ENCODE data around the gene RSPH3. TPM values are rescaled to one million over a fixed set of nuclear protein-coding genes. Genes with fewer than 3 reads are reported as not detected.

RSPH3 gene
- total RNA-seq, 1 experiment from 2014 or later = 16.6 TPM

- peaks cover 15% of the 10 kb centered on the region for H3K79me2 ChIP-seq (ENCODE audit: low read depth)
- H3K4me2 ChIP-seq = no peak overlapping the region
- ChIA-PET POLR2A (ENCODE audit: unreplicated experiment) (no interaction called here), CTCF (no interaction called here)
- H3K27me3 ChIP-seq (ENCODE audit: insufficient read depth, low read depth) = no peaks in the 10 kb centered on the region
- H3K27ac ChIP-seq = no peak overlapping the region
- DNase-seq = no peak
- peaks cover 25% of the 10 kb centered on the region for H3K36me3 ChIP-seq (ENCODE audit: low read depth)
- H3K4me1 ChIP-seq (replicated peaks; ENCODE audit: insufficient read depth) = peaks cover 6% of the 10 kb centered on the region
- H3K9me2 ChIP-seq (ENCODE audit: insufficient read depth) = no peaks in the 10 kb centered on the region
- intact Hi-C loops (cut with micrococcal nuclease; ENCODE audit: unreplicated experiment) = no loop called here
- peaks cover 30% of the 10 kb centered on the region for H3K9me3 ChIP-seq (ENCODE audit: insufficient read depth, low read depth)
- H3K4me3 ChIP-seq = no peak overlapping the region
- no TSS peak for BruUV-seq (replicated peaks)
- peaks cover 4% of the 10 kb centered on the region; the same call in 1 of the 2 replicates for H3F3A ChIP-seq (ENCODE audit: insufficient read depth, low read depth)
- no peak for TF ChIP-seq EZH2 (IDR thresholded peaks at IDR 0.05; ENCODE audit: low read depth)
- no peak for TF ChIP-seq CTCF (conservative IDR thresholded peaks at IDR 0.05)
- H4K20me1 ChIP-seq (ENCODE audit: insufficient read depth) = no peaks in the 10 kb centered on the region
- H2AFZ ChIP-seq = no peak overlapping the region
These were observed 30.9 kb downstream of the RSPH3 start for GRCh38 chr6:158969148-158969547.

GRCh38 chr6:158963020-158963808 is 36.8 kb downstream of the RSPH3 start:
- no peaks in the 10 kb centered on the region for H3K27me3 ChIP-seq (ENCODE audit: insufficient read depth, low read depth)
- no peaks in the 10 kb centered on the region for H3F3A ChIP-seq (ENCODE audit: insufficient read depth, low read depth)
- ChIA-PET POLR2A (ENCODE audit: unreplicated experiment) (no interaction called here), CTCF (no interaction called here)
- no peak overlapping the region for H2AFZ ChIP-seq
- intact Hi-C loops (cut with micrococcal nuclease; ENCODE audit: unreplicated experiment) = no loop called here
- no peaks in the 10 kb centered on the region for H4K20me1 ChIP-seq (ENCODE audit: insufficient read depth)
- H3K9me3 ChIP-seq (ENCODE audit: insufficient read depth, low read depth) = peaks cover 16% of the 10 kb centered on the region
- no peak for TF ChIP-seq CTCF (conservative IDR thresholded peaks at IDR 0.05)
- no peak for TF ChIP-seq EZH2 (IDR thresholded peaks at IDR 0.05; ENCODE audit: low read depth)
- DNase-seq = no peak
- H3K9me2 ChIP-seq (ENCODE audit: insufficient read depth) = no peaks in the 10 kb centered on the region
- H3K79me2 ChIP-seq (ENCODE audit: low read depth) = no peaks in the 10 kb centered on the region
- no peak overlapping the region for H3K4me3 ChIP-seq
- no peaks in the 10 kb centered on the region; the same call in 1 of the 2 replicates for H3K36me3 ChIP-seq (ENCODE audit: low read depth)
- no peaks in the 10 kb centered on the region for H3K4me1 ChIP-seq (replicated peaks; ENCODE audit: insufficient read depth)
- no peak overlapping the region for H3K4me2 ChIP-seq
- H3K27ac ChIP-seq = no peak overlapping the region
- BruUV-seq (replicated peaks) = no TSS peak

DNA sequence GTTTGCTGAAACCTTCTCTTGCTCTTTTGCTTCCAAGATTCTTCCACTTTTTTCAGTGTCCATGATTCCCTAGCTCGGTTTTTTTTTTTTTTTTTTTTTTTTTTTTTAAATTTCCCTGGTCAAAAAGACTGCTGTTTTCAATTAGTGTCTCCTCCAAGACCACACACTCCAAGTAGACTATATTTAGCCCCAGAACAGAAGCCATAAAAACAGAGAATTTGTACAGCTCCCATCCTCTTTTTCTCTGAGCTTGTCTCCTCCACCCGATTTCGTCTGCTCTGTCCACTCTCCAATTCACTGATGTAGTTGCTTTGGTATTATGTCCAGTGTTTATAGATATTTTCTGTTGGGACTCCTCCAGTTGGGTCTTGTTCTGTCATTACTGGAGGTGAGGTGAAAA is 37.6 kb downstream of the RSPH3 start:
- Histone ChIP-seq H3K79me2 (ENCODE audit: low read depth) (no peaks in the 10 kb centered on the region), H3K9me2 (ENCODE audit: insufficient read depth) (no peaks in the 10 kb centered on the region), H3K4me1 (replicated peaks; ENCODE audit: insufficient read depth) (no peaks in the 10 kb centered on the region), H3K36me3 (ENCODE audit: low read depth) (no peaks in the 10 kb centered on the region; the same call in 1 of the 2 replicates), H3K4me3 (no peak overlapping the region), H4K20me1 (ENCODE audit: insufficient read depth) (no peaks in the 10 kb centered on the region), H3K9me3 (ENCODE audit: insufficient read depth, low read depth) (peaks cover 7% of the 10 kb centered on the region; the same call in 1 of the 2 replicates), H3K4me2 (no peak overlapping the region), H3F3A (ENCODE audit: insufficient read depth, low read depth) (no peaks in the 10 kb centered on the region), H3K27me3 (ENCODE audit: insufficient read depth, low read depth) (no peaks in the 10 kb centered on the region), H3K27ac (no peak overlapping the region), H2AFZ (no peak overlapping the region)
- CTCF ChIA-PET = no interaction called here
- no peak for DNase-seq
- BruUV-seq (replicated peaks) = no TSS peak
- POLR2A ChIA-PET (ENCODE audit: unreplicated experiment) = interaction anchor here (0.6 kb wide), 1 partner anchor 242 kb away, joined by 5 read pairs; no protein-coding TSS in a partner anchor
- intact Hi-C loops (cut with micrococcal nuclease; ENCODE audit: unreplicated experiment) = no loop called here
- TF ChIP-seq EZH2 (IDR thresholded peaks at IDR 0.05; ENCODE audit: low read depth) (no peak), CTCF (conservative IDR thresholded peaks at IDR 0.05) (no peak)

Data from PC-9 (cell line).